Transverse colon (tissue), 4 donors: ENCODE results near the gene TNS3.

Experiments used
- EP300 ChIP-seq: sonication (generic); formaldehyde crosslinking; IDR thresholded peaks from one replicate; pipeline ENCODE4 v1.6.1; 2017; ENCODE audit warnings: antibody characterized with exemption, low read depth
- POLR2A ChIP-seq: fragments of 450-650 bp; IDR thresholded peaks from one replicate; pipeline ENCODE4 v1.6.1; 2016; ENCODE audit warnings: antibody characterized with exemption, mild to moderate bottlenecking, moderate library complexity
- POLR2AphosphoS5 ChIP-seq, 3 donors: sonication (generic); formaldehyde crosslinking; IDR thresholded peaks; one replicate each; pipeline ENCODE4 v1.6.1; 2016; ENCODE audit warnings: antibody characterized with exemption in 3 of 3
- TF ChIP-seq, protein P1 (sequence below), 5 experiments: fragments of 200-600 bp in 3 of 5; fragments of 450-650 bp in 2 of 5; sonication (generic) in 3 of 5; IDR thresholded peaks; 1 replicate in 2 of 5; 2 replicates in 3 of 5; pipeline ENCODE4 v1.5.1; 2016 to 2017; ENCODE audit warnings: antibody characterized with exemption in 5 of 5, inconsistent platforms in 3 of 5, mild to moderate bottlenecking in 2 of 5, moderate library complexity in 1 of 5

DNA sequence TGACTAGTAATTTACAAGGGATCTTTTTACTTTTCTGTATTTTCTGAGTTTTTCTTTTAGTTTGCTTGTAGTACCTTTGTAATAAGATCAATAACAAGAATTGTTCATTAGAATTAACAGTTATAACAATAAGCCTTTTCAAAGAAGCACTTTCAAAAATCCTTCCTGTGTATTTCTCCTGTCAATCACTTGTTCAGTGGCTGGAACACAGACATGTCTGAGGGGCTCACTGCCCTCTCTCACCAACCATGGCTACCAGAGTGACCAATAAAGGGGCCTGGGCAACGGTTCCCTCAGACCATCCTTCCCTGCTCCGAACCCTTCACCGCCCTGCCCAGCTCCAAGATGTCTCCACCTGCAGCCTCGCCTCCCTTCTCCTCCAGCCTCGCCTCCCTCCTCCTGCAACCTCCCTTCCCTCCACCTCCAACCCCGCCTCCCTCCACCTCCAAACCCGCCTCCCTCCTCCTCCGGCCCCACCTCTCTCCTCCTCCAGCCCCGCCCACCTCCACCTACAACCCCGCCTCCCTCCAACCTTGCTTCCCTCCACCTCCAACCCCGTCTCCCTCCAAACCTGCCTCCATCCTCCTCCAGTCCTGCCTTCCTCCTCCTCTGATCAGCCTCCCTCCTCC, 353.4 kb downstream of the TNS3 start:
- TF ChIP-seq POLR2AphosphoS5 (IDR thresholded peaks at IDR 0.05) (no peak), POLR2A (no peak), EP300 (no peak)
- TF ChIP-seq, protein P1, sequence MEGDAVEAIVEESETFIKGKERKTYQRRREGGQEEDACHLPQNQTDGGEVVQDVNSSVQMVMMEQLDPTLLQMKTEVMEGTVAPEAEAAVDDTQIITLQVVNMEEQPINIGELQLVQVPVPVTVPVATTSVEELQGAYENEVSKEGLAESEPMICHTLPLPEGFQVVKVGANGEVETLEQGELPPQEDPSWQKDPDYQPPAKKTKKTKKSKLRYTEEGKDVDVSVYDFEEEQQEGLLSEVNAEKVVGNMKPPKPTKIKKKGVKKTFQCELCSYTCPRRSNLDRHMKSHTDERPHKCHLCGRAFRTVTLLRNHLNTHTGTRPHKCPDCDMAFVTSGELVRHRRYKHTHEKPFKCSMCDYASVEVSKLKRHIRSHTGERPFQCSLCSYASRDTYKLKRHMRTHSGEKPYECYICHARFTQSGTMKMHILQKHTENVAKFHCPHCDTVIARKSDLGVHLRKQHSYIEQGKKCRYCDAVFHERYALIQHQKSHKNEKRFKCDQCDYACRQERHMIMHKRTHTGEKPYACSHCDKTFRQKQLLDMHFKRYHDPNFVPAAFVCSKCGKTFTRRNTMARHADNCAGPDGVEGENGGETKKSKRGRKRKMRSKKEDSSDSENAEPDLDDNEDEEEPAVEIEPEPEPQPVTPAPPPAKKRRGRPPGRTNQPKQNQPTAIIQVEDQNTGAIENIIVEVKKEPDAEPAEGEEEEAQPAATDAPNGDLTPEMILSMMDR (IDR thresholded peaks at IDR 0.05), result no peak
